ENCODE data around the gene PITX3.
A peak's percentile ranks its signal among the peaks of the same experiment; 100 is the strongest.
"Not testable (repeated sequence)": the region's sequence is repeated elsewhere in the genome, so short reads cannot be mapped to it uniquely, and the experiment has no call there.

Gene PITX3

DNA sequence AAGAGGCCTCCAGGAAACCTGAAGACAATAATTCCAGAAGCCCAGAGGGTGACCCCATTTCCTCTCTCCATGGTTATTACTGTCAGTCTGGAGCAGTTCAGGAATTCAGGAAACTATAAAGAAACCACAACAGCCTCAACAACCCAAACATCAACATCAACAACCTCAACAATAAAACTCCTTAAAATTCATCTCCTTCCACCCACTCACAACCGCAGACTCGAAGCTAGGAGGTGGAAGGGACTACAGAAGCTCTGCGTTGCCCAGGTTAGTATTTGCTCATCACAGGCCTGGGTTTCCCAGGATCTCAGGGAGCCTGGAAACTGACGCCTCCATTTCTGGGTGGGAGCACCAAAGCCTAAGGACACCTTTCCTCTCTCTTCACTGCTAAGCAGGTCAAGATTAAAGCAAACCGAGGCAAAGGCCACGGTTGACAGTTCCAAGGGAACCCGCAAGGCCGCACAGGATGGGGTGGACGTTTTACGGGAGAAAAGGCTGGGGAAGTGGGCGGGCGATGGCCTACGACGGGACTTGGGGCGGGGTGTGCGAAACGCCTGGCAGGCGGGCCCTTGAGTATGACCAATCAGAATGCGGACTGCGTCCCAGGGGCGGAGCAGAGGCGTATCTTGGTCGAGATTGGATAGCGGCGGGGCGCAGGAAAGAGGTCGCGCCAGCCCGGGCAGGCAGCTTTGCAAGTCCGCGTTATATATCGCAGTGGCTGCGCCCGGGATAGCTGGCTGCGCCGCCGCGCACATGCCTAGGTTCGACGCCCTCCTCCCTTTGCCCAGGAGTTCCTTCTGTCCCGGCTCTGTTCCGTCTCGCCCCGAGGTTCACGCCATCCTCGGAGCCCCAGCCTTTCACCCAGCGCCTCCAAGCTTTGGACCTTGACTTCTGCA, 15.4 kb downstream of the PITX3 start, which contains the start of gene ELOVL3:
TSS of gene ELOVL3 (plus strand) at position 654 of the 896 bp plus-strand sequence. CDS start 250 bp downstream, outside the sequence.
- no peak for DNase-seq

DNA sequence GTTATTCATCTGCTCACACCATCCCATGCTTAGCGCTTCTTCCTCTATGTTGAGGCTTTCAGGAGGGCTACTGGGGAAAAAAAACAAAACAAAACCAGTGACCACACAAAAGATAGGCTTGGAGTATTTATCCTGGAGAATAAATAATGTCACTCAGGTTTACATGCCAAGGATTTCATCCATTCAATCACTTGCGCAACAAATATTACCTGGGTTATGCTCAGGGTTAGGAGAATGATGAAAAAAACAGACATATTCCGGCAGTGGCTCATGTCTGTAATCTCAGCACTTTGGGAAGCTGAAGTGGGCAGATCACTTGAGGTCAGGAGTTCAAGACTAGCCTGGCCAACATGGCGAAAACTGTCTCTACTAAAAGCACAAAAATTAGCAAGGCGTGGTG, 18.5 kb downstream of the PITX3 start:
- no peak for DNase-seq

DNA sequence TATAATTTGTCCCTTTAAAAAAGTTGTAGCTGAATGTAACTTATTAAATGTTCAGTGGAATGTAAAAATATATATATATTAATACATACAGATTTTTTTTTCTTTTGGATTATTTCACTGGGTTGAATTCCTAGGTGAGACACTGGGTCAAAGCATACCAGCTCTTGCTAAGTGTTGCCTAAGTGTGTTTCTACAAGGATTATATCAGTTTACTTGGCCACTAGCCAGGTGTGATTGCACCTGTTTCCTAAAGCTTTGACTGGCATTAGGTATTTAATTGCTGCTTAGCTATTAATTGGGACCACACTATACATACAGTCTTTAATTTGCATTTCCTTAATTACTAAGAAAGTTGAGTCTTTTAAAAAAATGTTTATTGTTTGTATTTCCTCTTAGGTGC, 20.7 kb downstream of the PITX3 start:
- no peak for DNase-seq

DNA sequence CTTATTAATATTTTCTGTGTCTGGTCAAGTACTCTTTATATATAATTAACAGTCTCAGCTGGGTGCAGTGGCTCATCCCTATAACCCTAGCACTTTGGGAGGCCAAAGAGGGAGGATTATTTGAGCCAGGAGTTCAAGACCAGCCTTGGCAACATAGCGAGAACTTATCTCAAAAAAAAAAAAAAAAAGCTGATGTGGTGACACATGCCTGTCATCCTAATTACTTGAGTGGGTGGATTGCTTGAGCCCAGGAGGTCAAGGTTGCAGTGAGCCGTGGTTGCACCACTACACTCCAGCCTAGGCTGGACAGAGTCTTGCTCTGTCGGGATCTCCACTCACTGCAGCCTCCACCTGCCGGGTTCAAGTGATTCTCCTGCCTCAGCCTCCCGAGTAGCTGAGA, 21.9 kb downstream of the PITX3 start:
- DNase-seq, result no peak

DNA sequence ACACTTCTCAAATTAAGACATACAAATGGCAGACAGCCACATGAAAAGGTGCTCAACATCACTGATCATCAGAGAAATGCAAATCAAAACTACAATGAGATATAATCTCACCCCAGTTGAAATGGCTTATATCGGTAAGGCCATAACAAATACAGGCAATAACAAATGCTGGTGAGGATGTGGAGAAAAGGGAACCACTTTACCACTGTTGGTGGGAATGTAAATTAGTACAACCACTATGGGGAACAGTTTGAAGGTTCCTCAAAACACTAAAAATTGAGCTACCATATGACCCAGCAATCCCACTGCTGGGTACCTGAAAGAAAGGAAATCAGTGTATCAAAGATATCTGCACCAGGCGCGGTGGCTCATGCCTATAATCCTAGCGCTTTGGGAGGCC, 27.7 kb downstream of the PITX3 start:
- DNase-seq, result peak; percentile 16 to 28

DNA sequence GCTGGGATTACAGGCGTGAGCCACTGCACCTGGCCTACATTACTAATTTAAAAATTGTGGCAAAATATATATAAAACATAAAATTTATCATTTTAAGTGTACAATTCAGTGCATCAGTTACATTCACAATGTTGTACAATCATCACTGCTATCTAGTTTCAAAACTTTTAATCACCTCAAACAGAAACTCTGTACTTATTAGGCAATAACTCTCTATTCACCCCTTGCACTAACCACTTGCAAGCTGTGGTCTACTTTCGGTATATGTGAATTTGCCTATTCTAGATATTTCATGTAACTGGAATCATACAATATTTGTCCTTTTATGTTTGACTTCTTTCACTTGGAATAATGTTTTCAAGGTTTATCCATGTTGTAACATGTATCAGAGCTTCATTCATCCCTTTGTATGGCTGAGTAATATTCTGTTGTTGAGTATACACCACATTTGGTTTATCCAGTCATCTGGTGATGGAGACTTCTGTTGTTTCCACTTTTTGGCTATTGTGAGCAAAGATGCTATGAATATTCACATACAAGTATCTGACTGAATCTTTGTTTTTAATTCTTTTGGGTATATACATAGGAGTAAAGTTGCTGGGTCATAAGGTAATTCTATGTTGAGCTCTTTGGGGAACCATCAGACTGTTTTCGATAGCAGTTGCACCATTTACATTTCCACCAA, 29.6 kb downstream of the PITX3 start:
- no peak for DNase-seq

DNA sequence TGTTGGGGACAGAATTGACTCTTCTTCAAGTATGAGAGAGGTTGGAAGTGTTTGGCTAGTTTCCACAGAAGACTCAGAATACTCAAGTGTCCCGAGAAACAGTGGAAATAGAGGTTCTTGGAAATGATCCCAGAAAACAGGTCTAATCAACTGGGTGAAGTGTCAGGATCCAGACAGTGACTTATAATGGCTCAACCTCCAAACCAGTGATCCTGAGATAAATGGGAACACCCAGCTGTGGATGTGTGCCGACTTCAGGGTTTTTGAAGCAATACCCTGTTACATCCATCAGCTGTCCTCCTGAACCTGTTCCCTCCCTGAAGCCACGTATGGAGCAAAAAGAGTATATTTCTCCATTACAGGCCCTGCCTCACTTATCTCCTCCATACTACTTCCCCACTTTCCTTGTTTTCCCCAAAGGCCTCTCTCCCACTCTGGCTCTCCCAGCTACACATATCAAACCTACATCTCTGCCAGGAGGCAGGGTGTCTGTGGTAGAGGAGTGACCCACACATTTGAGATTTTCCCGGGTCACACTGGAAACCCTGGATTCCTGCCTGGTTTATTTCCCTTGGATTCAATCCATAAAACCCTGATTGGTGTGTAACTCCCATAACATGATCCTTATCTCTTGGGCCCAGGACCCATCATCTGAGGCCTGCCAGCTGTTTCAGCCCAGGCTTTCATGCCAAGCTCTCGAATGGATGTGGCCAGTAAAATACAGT, 32.8 kb downstream of the PITX3 start:
- no peak for DNase-seq

DNA sequence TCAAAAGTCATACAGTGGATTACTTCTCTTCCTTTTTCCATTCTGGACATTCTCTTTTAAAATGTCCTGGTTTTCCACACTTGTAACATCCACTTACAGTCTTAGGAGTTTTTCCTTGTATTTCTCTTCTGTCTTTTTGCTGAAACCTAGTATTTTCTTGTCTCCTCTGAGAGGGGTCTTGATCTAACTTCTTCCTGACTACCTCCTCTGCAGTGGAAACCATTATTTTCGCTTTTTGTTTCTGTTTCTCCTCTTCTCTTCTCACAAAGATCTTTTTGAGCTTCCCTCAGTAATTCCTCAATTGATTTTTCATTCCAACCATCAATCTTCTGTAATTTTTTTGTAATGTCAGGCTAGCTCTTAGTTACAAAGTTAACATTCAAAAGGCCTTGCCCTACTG, 38.9 kb downstream of the PITX3 start:
- DNase-seq, result no peak

DNA sequence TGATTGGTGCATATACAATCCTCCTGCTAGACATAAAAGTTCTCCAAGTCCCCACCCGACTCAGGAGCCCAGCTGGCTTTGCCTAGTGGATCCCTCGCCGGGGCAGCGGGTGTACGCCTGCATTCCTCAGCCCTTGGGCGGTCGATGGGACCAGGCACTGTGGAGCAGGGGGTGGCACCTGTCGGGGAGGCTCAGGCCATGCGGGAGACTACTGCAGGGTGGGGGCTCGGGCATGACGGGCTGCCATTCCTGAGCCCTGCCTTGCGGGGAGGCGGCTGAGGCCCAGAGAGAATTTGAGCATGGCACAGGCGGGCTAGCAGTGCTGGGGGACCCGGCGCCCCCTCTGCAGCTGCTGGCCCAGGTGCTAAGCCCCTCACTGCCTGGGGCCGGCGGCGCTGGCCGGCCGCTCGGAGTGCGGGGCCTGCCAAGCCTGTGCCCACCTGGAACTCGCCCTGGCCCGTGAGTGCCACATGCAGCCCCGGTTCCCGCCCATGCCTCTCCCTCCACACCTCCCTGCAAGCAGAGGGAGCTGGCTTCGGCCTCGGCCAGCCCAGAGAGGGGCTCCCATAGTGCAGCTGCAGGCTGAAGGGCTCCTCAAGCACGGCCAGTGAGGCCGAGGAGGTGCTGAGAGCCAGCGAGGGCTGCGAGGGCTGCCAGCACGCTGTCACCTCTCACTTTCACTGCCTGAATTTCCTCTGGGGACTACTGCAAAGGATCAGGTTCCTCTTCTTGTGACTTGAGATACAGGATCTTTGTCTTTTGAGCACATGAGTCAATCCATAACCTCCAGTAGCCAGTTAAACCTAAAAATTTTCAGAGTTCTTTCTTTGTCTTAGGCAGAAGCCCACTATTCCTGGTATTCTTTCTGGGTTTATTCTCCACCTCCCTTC, 40.3 kb downstream of the PITX3 start:
- DNase-seq, result no peak

DNA sequence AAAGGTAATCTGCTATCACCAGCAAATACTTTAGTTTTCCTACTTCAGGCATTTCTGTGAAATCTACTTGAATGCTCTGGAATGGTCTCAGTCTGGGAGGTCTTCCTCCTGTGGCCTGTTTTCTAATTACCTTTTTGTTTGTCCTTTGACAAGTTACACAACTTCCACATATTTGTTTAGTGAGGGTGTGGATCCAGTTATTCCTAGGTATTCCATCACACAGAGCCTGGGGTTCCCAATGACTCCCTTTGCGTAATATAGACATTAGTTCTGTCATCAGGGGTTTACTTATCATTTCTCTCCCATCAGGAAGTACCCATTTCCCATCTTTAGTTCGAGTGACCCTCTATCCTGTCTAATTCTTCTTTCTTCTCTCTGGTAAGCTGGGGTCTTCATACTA, 43.3 kb downstream of the PITX3 start:
- no peak for DNase-seq

DNA sequence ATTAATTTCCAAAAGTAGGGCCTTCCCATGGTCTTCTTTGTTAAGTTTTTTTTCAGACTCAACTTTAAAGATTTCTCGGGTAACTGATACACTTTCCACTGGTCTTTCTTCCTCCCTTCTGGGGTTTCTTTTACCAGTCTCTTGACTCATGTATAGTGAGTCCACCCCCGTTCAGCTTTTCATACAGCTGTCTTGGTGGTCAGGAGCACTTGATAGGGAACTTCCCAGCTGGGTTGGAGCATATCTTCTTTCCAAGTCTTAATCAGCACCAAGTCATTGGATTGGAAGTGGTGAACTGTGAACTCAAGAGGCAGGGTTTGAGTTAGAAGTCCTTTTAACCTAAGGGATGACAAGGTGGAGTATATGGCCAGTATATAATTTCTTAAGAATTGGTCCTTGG, 44.4 kb downstream of the PITX3 start:
- DNase-seq, result no peak

DNA sequence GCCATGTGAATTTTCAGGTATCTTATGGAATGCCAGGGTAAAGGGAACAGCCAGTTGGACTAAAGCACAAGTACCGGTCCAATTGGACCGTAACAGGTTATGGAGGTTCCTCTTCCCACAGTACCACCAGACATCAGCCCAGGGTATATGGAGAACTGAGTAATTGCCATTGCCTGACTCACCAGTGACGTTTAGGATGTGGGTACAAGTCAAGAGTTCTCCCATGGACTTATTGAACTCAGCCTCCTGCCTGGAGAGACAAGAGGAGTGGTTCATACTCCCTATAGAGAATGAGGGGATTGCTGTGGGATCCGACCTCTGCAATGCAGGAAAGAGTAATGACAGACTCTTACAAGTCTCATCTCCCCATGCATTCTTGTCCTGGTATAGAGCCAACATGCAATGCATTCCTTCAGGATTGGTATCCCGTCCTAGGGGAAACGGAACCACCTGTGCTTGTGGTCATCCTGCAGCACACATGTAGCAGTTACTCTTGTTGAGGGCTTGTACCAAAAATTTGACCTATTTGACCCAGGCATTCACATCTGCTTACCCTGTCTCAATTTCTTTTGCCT, 45.9 kb downstream of the PITX3 start:
- DNase-seq, result no peak

DNA sequence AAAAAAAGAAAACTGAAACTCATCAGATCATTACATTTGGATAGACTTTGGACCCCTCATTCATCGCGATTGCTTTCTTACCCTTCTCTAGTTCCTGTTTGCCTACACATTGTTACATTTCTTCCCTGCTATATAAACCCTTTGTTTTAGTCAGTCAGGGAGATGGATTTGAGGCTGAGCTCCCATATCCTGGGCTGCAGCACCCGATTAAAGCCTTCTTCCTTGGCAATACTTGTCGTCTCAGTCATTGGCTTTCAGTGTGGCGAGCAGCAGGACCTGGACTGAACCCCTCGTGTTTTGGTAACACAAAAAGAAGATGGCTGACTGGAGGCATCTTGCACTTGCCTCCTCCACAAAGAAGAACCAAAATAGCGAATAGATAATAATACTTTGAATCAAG, 49.4 kb downstream of the PITX3 start:
- no peak for DNase-seq

DNA sequence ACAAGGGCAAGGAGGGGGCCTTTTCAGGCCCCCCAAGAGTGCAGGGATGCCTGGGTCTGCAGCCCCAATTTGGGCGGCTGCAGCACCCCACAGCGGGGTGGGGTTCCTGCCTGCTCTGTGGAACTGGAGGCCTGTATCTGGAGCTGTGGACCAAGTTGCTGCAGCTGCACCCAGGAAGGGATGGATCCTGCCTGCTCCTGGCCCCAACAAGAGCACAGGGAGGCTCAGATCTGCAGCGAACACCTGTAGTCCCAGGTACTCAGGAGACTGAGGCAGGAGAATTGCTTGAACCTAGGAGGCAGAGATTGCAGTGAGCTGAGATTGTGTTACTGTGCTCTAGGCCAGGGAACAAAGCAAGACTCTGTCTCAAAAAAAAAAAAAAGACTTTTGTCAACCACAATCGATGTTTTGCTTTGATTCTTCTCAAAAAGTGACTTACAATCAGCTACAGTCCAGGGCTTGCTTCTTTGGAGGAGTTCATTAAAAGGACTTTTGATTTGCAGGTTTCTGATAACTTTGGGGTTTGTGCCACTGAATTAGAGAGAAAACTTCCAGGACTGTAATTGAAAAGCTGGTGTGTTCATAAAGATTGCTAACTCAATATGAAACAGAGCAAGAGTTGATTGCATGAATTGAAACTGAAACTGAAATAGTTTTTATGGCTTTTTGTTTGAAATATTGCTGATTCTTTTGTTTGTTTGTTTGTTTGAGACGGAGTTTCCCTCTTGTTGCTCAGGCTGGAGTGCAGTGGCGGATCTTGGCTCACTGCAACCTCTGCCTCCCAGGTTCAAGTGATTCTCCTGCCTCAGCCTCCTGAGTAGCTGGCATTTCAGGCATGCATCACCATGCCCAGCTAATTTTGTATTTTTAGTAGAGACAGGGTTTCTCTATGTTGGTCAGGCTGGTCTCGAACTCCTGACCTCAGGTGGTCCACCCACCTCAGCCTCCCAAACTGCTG, 52.1 kb downstream of the PITX3 start:
- not testable (repeated sequence) for DNase-seq

DNA sequence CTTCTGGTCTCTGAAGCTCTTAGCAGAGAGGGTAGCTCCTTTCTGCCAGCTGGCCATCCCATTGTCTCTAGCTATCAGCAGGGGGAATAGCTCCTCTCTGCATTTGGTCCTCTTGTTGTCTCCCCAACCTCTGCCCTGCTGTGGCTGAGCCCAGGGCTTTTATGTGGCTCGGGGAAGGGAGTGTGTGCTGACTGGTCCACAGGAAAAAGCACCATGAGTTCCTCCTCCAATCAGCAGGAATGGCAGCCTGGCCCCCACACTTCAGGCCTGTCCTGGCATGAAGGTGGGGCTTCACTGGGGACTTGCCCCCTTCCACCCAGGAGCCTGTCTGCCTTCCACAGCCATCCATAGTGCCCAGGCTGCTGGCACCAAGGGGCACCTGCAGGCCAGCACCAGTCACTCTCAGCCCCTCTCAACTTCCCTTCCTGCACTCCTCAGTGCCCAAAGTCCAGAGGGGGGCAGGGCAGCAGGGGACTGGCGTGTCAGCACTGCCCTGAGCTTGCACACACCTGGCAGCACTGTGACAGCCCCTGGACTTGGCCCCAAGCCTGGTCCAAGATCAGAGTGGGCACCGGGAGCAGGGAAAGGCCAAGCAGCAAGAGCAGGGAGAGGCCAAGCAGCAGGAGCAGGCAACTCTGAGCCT, 52.9 kb downstream of the PITX3 start:
- no peak for DNase-seq

DNA sequence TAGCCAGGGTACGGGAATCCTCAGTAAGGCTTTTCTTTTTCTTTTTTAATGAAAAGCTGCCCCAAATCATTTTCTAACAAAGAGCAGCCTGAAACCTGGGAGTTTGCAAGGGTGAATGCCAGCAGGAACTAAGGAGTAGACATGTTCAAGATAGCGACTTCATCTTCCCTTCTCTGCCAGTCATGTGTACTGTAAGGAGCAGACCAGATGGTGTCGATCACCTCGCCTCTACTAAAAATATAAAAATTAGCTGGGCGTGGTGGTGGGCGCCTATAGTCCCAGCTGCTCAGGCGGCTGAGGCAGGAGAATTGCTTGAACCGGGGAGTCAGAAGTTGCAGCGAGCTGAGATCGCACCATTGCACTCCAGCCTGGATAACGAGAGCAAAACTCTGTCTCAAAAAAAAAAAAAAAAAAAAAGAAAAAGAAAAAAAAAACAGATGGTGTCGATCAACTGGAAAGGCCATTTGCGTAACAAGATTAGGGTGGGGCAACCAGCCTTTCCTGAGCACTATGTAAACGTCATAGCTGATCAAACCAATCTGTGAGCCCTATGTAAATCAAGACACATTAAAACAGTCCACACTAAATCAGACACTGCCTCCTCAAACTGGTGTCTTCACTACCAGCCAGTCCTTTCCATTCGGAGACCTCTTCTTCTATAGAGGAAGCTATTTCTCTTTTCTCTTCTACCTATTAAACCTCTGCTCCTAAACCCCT, 55.3 kb downstream of the PITX3 start:
- DNase-seq, result no peak

DNA sequence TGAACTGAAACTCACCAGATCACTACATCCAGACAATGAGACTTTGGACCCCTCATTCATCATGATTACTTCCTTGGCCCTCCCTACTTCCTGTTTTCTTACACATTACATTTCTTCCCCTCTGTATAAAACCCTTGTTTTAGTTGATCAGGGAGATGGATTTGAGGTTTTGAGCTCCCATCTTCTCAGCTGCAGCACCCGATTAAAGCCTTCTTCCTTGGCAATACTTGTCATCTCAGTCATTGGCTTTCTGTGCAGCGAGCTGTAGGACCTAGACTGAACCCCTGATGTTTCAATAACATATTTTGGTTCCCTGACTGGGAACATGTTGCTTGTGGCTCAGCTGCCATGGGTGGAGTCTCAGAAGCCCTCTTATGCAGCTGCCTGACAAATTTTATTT, 56.0 kb downstream of the PITX3 start:
- DNase-seq, result no peak

DNA sequence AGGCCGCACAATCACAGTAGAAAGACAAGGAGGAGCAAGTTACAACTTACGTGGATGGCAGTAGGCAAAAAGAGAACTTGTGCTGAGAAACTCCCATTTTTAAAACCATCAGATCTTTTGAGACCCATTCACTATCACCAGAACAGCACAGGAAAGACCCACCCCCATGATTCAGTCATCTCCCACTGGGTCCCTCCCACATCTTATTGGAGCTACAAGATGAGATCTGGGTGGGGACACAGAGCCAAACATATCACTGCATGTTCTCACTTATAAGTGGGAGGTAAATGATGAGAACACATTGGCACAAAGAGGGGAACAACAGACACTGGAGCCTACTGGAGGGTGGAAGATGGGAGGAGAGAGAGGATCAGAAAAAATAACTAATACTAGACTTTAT, 56.7 kb downstream of the PITX3 start:
- DNase-seq, result no peak

Data from AML-193 (cell line).